DMS 273 treated with DMSO at 0.1 percent for 48 hours (cell line): ENCODE results near the gene ANAPC16.
"Not testable (repeated sequence)": the region's sequence is repeated elsewhere in the genome, so short reads cannot be mapped to it uniquely, and the experiment has no call there.

Source experiments
- DNase-seq: peaks from one replicate; lab custom pipeline; 2025; lab: John Stamatoyannopoulos, UW

The ANAPC16 gene

GRCh38 chr10:72211832-72212231, 4.0 kb upstream of the ANAPC16 start:
- DNase-seq: not testable (repeated sequence)

GRCh38 chr10:72218325-72218724, 2.5 kb downstream of the ANAPC16 start:
- no peak for DNase-seq

- no peak for DNase-seq
These were observed 2.9 kb downstream of the ANAPC16 start for GRCh38 chr10:72218726-72219125.

GRCh38 chr10:72219235-72219814, 3.5 kb downstream of the ANAPC16 start:
- no peak for DNase-seq

GRCh38 chr10:72220637-72221036, 4.8 kb downstream of the ANAPC16 start:
- DNase-seq: no peak

GRCh38 chr10:72221278-72221677, 5.5 kb downstream of the ANAPC16 start:
- DNase-seq: no peak

GRCh38 chr10:72223743-72224101, 7.9 kb downstream of the ANAPC16 start:
- no peak for DNase-seq

GRCh38 chr10:72224191-72224590, 8.4 kb downstream of the ANAPC16 start:
- DNase-seq: not testable (repeated sequence)

GRCh38 chr10:72226418-72227027, 10.7 kb downstream of the ANAPC16 start:
- DNase-seq: no peak

GRCh38 chr10:72227826-72228225, 12.0 kb downstream of the ANAPC16 start:
- no peak for DNase-seq

- no peak for DNase-seq
These were observed 12.5 kb downstream of the ANAPC16 start for GRCh38 chr10:72228318-72228751.

- DNase-seq: no peak
These were observed 13.7 kb downstream of the ANAPC16 start for GRCh38 chr10:72229261-72230251.

GRCh38 chr10:72233621-72234020, 17.8 kb downstream of the ANAPC16 start:
- DNase-seq: no peak

GRCh38 chr10:72234560-72235095, 18.8 kb downstream of the ANAPC16 start:
- no peak for DNase-seq

- no peak for DNase-seq
These were observed 19.9 kb downstream of the ANAPC16 start for GRCh38 chr10:72235544-72236279.

- DNase-seq: no peak
These were observed 22.8 kb downstream of the ANAPC16 start for GRCh38 chr10:72238392-72239175.

GRCh38 chr10:72239409-72239808, 23.6 kb downstream of the ANAPC16 start:
- DNase-seq: no peak

- DNase-seq: no peak
These were observed 24.6 kb downstream of the ANAPC16 start for GRCh38 chr10:72240371-72240770.

GRCh38 chr10:72241691-72242252, 26.0 kb downstream of the ANAPC16 start:
- DNase-seq: no peak

GRCh38 chr10:72242675-72243074, 26.9 kb downstream of the ANAPC16 start:
- no peak for DNase-seq
